ENCODE results near the gene FGGY. TPM values are rescaled to one million over a fixed set of nuclear protein-coding genes. Genes with fewer than 3 reads are reported as not detected.

FGGY gene
- total and polyA plus RNA-seq, 11 donors = 7.2 to 42.9 (median 32.0) TPM

DNA sequence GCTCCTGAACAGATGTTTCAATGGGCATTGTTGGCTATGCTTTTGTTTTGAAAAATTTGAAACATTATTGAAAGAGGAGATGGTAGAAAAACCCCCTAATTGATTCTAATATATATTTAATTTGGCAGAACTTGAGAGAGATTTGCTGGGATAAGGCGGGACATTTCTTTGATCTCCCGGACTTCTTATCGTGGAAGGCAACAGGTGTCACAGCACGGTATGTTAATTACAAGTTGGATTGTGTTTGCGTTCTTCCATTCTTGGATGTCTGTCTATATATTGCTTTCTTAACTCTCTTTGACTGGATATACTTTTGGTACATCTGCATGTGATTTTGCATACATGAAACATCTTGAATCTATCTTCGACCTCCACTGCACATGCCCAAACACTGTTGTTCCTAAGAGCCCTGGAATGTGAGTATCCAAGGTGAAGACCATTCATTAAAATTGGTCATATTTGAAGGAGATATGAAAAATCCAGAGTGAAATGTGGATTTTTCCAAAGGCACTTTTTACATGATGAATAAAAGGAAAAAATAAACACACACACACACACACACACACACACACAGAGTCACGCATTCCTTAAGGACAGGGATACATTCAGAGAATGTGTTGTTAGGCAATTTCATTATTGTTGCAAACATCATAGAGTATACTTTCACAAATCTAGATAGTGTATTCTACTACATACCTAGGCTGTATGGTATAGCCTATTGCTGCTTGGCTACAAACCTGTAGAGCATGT lies 81.9 kb downstream of the FGGY start:
- no peak for TF ChIP-seq POLR2A (IDR thresholded peaks at IDR 0.05)
- TF ChIP-seq, protein P1, sequence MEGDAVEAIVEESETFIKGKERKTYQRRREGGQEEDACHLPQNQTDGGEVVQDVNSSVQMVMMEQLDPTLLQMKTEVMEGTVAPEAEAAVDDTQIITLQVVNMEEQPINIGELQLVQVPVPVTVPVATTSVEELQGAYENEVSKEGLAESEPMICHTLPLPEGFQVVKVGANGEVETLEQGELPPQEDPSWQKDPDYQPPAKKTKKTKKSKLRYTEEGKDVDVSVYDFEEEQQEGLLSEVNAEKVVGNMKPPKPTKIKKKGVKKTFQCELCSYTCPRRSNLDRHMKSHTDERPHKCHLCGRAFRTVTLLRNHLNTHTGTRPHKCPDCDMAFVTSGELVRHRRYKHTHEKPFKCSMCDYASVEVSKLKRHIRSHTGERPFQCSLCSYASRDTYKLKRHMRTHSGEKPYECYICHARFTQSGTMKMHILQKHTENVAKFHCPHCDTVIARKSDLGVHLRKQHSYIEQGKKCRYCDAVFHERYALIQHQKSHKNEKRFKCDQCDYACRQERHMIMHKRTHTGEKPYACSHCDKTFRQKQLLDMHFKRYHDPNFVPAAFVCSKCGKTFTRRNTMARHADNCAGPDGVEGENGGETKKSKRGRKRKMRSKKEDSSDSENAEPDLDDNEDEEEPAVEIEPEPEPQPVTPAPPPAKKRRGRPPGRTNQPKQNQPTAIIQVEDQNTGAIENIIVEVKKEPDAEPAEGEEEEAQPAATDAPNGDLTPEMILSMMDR (IDR thresholded peaks at IDR 0.05) = no peak
- peaks cover 0 to 6% (median 0%) of the 10 kb centered on the region in 12 donors for H3K9me3 ChIP-seq
- WGBS, 4 donors = 77 to 95% (median 92%) methylated on average over 7 of the region's 7 CpGs

DNA sequence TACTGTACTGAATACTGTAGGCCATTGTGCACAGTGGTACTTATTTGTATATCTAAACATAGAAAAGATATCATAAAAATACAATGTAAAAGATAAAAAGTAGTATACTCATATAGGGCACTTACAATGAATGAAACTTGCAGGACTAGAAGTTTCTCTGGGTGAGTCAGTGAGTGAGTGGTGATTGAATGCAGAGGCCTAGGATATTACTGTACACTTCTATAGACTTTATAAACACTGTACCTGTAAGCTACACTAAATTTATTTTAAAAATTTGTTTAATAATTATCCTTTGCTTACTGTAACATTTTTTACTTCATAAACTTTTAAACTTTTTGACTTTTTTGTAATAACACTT lies 82.5 kb downstream of the FGGY start:
- ATAC-seq (no peak), DNase-seq (no peak)
- intact Hi-C loops (cut with DNase I) = no loop called here
- TF ChIP-seq, protein P1 (IDR thresholded peaks at IDR 0.05) = no peak
- TF ChIP-seq POLR2A (IDR thresholded peaks at IDR 0.05) = no peak
- no peaks in the 10 kb centered on the region for H3K36me3 ChIP-seq
- peaks cover 0 to 6% (median 0%) of the 10 kb centered on the region in 12 donors for H3K9me3 ChIP-seq
- peaks cover 0 to 10% (median 0%) of the 10 kb centered on the region in 12 donors for H3K4me1 ChIP-seq
- no peak overlapping the region for H3K4me3 ChIP-seq
- H3K27me3 ChIP-seq = no peaks in the 10 kb centered on the region
- H3K27ac ChIP-seq = no peak overlapping the region

More for the DNA sequence above, 81.9 kb downstream of the FGGY start:
- intact Hi-C loops (cut with DNase I) = no loop called here
- H3K4me1 ChIP-seq = peaks cover 0 to 10% (median 0%) of the 10 kb centered on the region in 12 donors
- H3K4me3 ChIP-seq = no peak overlapping the region
- H3K27me3 ChIP-seq = no peaks in the 10 kb centered on the region
- DNase-seq (no peak), ATAC-seq (no peak)
- H3K36me3 ChIP-seq = no peaks in the 10 kb centered on the region
- H3K27ac ChIP-seq = no peak overlapping the region

DNA sequence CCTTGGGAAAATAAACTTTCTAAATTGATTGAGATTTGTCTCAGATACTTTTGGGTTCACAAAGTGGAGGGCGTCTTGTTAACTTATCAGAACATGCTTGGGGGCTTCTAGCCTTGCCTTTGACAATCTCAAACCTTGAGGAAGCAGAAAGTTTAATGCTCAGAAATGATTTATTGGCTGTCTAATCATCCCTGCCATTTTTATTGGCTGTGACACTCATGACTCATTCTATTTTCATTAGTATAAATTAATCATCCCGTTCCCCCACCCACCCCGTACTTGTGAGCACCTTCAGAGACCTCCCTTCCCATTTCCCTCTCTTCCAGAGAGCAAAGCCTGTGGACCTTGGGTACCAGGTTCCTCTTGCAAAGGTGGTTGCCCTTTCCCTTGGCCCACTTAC lies 87.1 kb downstream of the FGGY start:
- no peak overlapping the region for H3K27ac ChIP-seq
- intact Hi-C loops (cut with DNase I) = no loop called here
- ATAC-seq (no peak), DNase-seq (no peak)
- 82 to 93% (median 89%) methylated on average over 3 of the region's 3 CpGs for WGBS, 4 donors
- H3K36me3 ChIP-seq = no peaks in the 10 kb centered on the region
- no peaks in the 10 kb centered on the region for H3K4me1 ChIP-seq
- H3K9me3 ChIP-seq = peaks cover 0 to 6% (median 0%) of the 10 kb centered on the region in 12 donors
- TF ChIP-seq, protein P1 (IDR thresholded peaks at IDR 0.05) = no peak
- no peak overlapping the region for H3K4me3 ChIP-seq
- no peaks in the 10 kb centered on the region for H3K27me3 ChIP-seq

DNA sequence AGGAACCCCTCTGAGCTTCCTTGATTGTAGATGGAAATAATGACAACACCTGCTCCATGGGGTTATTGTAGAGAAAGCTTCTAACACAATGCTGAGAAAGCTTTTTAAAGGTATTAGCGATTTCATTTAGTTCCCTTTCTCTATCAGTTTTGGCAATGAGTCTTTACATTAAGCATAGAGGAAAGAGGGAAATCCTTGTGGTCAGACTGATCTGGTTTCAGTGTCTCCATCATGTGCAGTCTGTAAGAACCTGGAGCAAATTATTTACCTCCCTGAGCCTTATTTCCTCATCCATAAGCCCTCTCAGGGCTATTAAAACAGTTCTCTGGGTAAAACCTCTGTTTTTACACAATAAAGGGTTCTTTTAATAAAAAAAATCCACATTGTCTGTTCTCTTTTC lies 87.5 kb downstream of the FGGY start:
- Histone ChIP-seq H3K4me1 (no peaks in the 10 kb centered on the region), H3K9me3 (peaks cover 0 to 6% (median 0%) of the 10 kb centered on the region in 12 donors), H3K27me3 (no peaks in the 10 kb centered on the region), H3K36me3 (no peaks in the 10 kb centered on the region), H3K4me3 (no peak overlapping the region), H3K27ac (no peak overlapping the region)
- intact Hi-C loops (cut with DNase I) = no loop called here
- WGBS, 4 donors = 60 to 71% (median 66%) methylated on average over 1 of the region's 1 CpG
- TF ChIP-seq POLR2A (IDR thresholded peaks at IDR 0.05) = no peak
- TF ChIP-seq, protein P1 (IDR thresholded peaks at IDR 0.05) = no peak
- ATAC-seq (no peak), DNase-seq (no peak)
